HG02623 (cell line): ENCODE data around the gene PANK2.

Experiments
- ATAC-seq: cut with Tn5 transposase; IDR thresholded peaks from one replicate; pipeline ENCODE4 v1.9.1; 2021; ENCODE audit warnings: moderate library complexity; ENCODE audit not compliant: unreplicated experiment

The PANK2 gene

GRCh38 chr20:3976511-3976910, 87.3 kb downstream of the PANK2 start:
- no peak for ATAC-seq
